Esophagus muscularis mucosa (tissue), 4 donors: ENCODE data around the gene CUX1. TPM values are rescaled to one million over a fixed set of nuclear protein-coding genes. Genes with fewer than 3 reads are reported as not detected.
A peak's percentile ranks its signal among the peaks of the same experiment; 100 is the strongest.
"Not testable (repeated sequence)": the region's sequence is repeated elsewhere in the genome, so short reads cannot be mapped to it uniquely, and the experiment has no call there.

Experiments used
- DNase-seq: peaks from one replicate; pipeline ENCODE4 v3.0.0-alpha.2; 2017; ENCODE audit errors: extremely low spot score
- H3K27ac ChIP-seq, 4 donors: fragments of 200-600 bp; sonication (generic); replicated peaks in 1 of 4; 1 replicate in 3 of 4; 2 replicates in 1 of 4; pipeline ENCODE4 v1.5.1; 2016 to 2019; ENCODE audit warnings: mild to moderate bottlenecking in 1 of 4
- H3K27me3 ChIP-seq, 4 donors: fragments of 200-600 bp; sonication (generic); one replicate each; pipeline versions ENCODE4 v1.5.1 to v1.6.0; 2016 to 2019
- H3K36me3 ChIP-seq, 4 donors: fragments of 200-600 bp; sonication (generic); one replicate each; pipeline ENCODE4 v1.5.1; 2016 to 2019
- H3K4me1 ChIP-seq, 4 donors: fragments of 200-600 bp; sonication (generic); one replicate each; pipeline ENCODE4 v1.5.1; 2016 to 2019
- H3K4me3 ChIP-seq, 4 donors: fragments of 200-600 bp; sonication (generic); 1 replicate in 2 of 4; 2 replicates in 2 of 4; pipeline ENCODE4 v1.5.1; 2016 to 2019; ENCODE audit warnings: mild to moderate bottlenecking in 4 of 4, moderate library complexity in 1 of 4
- H3K9me3 ChIP-seq, 4 donors: fragments of 200-600 bp; sonication (generic); 1 replicate in 3 of 4; 2 replicates in 1 of 4; pipeline ENCODE4 v1.5.1; 2016 to 2019
- EP300 ChIP-seq: sonication (generic); formaldehyde crosslinking; IDR thresholded peaks from one replicate; pipeline ENCODE4 v1.6.1; 2017; ENCODE audit warnings: antibody characterized with exemption
- POLR2A ChIP-seq: fragments of 450-650 bp; IDR thresholded peaks from one replicate; pipeline ENCODE4 v1.6.1; 2017; ENCODE audit warnings: antibody characterized with exemption, moderate library complexity, mild to moderate bottlenecking, low read depth
- POLR2AphosphoS5 ChIP-seq, 2 donors: sonication (generic); formaldehyde crosslinking; IDR thresholded peaks; one replicate each; pipeline ENCODE4 v1.6.1; 2017; ENCODE audit warnings: antibody characterized with exemption in 2 of 2
- WGBS: methylation state at CpG from one replicate; pipeline ENCODE4 v1.1.5; 2018; 5-methylcytosine and 5-hydroxymethylcytosine counted together
- intact Hi-C: fragments of 100-400 bp; cut with DNase I; formaldehyde crosslinking; loops from one replicate; pipeline ENCODE4 v1.15.1; 2023
- total RNA-seq, 4 donors: library from RNA; depleted of rRNA; stranded (reverse); fragments of >200 nt; gene quantifications; one replicate each; pipeline versions ENCODE4 v1.1.0 to v1.2.1, GENCODE V29; 2016
- TF ChIP-seq, protein P1 (sequence below), 3 experiments: fragments of 200-600 bp in 2 of 3; fragments of 450-650 bp in 1 of 3; sonication (generic) in 2 of 3; IDR thresholded peaks; one replicate each; pipeline ENCODE4 v1.5.1; 2017 to 2019; ENCODE audit warnings: antibody characterized with exemption in 3 of 3, mild to moderate bottlenecking in 2 of 3, moderate library complexity in 1 of 3

Gene CUX1
- total RNA-seq, 4 donors from 2014 or later: 61.5 to 136 (median 92.3) TPM

DNA sequence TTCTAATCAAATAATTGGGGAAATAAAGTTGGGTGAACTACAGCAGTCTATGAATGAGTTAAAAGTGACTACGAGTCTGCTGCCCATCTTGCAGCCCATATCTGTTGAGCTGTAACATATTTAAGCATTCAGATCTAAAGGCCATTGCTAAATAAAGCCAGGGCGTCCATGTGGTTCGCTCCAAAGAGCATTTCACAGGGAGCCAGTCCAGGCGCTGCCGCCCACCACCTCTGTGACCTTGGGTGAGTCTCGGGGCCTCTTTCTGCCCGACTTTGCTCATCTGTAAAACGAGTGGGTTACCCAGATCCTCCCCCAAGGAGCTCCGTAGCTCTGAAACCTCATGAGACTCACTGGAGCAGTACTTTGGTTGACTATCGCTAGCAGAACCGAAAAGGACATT lies 223.1 kb downstream of the CUX1 start:
- WGBS: 91% methylated on average over 11 of the region's 11 CpGs
- Histone ChIP-seq H3K27ac (no peak overlapping the region), H3K27me3 (no peaks in the 10 kb centered on the region), H3K9me3 (no peaks in the 10 kb centered on the region), H3K36me3 (no peaks in the 10 kb centered on the region), H3K4me3 (no peak overlapping the region), H3K4me1 (peaks cover 11 to 32% (median 16%) of the 10 kb centered on the region in 4 donors)
- no peak for TF ChIP-seq POLR2AphosphoS5 (IDR thresholded peaks at IDR 0.05)
- no peak for TF ChIP-seq EP300
- no peak for TF ChIP-seq POLR2A
- TF ChIP-seq, protein P1, sequence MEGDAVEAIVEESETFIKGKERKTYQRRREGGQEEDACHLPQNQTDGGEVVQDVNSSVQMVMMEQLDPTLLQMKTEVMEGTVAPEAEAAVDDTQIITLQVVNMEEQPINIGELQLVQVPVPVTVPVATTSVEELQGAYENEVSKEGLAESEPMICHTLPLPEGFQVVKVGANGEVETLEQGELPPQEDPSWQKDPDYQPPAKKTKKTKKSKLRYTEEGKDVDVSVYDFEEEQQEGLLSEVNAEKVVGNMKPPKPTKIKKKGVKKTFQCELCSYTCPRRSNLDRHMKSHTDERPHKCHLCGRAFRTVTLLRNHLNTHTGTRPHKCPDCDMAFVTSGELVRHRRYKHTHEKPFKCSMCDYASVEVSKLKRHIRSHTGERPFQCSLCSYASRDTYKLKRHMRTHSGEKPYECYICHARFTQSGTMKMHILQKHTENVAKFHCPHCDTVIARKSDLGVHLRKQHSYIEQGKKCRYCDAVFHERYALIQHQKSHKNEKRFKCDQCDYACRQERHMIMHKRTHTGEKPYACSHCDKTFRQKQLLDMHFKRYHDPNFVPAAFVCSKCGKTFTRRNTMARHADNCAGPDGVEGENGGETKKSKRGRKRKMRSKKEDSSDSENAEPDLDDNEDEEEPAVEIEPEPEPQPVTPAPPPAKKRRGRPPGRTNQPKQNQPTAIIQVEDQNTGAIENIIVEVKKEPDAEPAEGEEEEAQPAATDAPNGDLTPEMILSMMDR (IDR thresholded peaks at IDR 0.05): no peak
- no peak for DNase-seq
- intact Hi-C loops: loop anchor here (5.0 kb wide), 1 partner anchor 163 kb away; no protein-coding TSS in a partner anchor

DNA sequence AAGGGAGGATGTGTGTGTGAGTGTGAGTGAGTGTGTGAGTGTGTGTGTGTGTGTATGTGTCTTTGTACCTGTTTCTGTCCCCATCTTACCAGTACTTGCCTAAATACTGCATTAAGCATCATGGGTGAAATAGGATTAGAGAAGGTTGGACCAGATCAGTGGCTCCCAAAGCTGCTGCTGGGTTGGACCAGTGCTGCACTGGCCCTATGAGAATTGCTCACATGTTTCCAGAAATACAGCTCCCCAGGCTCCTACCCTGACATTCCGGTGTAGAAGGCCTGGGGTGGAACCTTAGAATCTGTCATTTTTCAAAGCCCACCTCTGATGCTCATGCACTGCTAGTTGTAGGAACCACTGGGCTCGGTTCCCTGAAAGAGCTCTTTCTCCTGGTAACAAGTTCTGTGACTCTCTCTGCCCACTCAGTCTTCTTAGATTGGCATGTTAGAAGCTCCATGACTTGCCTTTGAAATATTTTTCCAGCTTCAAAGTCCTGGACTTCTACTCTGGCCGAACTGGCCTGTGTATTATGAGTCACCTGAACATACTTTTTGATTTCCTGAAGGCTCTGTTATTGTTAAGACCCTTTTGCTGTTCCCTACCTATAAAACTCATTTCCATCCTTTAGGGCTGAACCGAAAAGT lies 224.7 kb downstream of the CUX1 start:
- Histone ChIP-seq H3K27ac (no peak overlapping the region), H3K36me3 (no peaks in the 10 kb centered on the region), H3K9me3 (no peaks in the 10 kb centered on the region), H3K27me3 (no peaks in the 10 kb centered on the region), H3K4me1 (peaks cover 16 to 36% (median 26%) of the 10 kb centered on the region in 4 donors), H3K4me3 (no peak overlapping the region)
- 81% methylated on average over 4 of the region's 4 CpGs for WGBS
- DNase-seq: no peak
- intact Hi-C loops: loop anchor here (5.0 kb wide), 1 partner anchor 165 kb away; no protein-coding TSS in a partner anchor
- TF ChIP-seq, protein P1 (IDR thresholded peaks at IDR 0.05): no peak
- TF ChIP-seq EP300: no peak
- no peak for TF ChIP-seq POLR2AphosphoS5 (IDR thresholded peaks at IDR 0.05)
- no peak for TF ChIP-seq POLR2A

DNA sequence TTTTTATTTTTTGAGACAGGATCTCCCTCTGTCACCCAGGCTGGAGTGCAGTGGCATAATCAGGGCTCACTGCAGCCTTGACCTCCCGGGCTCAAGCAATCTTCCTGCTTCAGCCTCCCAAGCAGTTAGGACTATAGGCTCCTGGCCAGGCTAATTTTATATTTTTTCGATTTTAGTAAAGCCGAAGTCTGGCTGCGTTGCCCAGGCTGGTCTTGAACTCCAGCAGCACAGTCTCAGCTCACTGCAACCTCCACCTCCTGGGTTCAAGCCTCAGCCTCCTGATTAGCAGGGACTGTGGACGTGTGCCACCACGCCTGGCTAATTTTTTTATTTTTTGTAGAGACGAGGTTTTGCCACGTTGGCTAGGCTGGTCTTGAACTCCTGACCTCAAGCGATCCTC lies 225.4 kb downstream of the CUX1 start:
- not testable (repeated sequence) for H3K27ac ChIP-seq, H3K9me3 ChIP-seq, H3K36me3 ChIP-seq, H3K27me3 ChIP-seq, DNase-seq, H3K4me3 ChIP-seq
- H3K4me1 ChIP-seq: peaks cover 16 to 35% (median 25%) of the 10 kb centered on the region in 4 donors
- intact Hi-C loops: loop anchor here (5.0 kb wide), 1 partner anchor 165 kb away; no protein-coding TSS in a partner anchor
- WGBS: 84% methylated on average over 9 of the region's 9 CpGs

DNA sequence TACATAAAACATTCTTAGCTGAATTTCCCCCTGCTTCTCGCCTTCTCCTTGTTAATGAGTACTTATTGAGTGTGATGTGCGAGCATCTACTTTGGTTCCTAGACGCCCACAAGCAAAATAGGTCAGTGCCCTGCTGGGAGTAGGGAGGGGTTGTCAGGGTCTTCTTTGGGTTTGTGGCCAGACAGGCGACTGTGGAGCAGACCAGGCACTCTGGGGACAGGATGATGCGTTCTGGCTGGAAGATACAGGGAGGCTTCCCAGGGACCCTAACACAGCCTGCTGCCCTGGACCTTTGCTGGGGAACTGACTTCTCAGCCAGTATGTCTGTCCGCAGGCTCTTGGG lies 227.2 kb downstream of the CUX1 start:
- Histone ChIP-seq H3K27ac (peak overlapping the region; percentile 25 to 66 (median 47)), H3K27me3 (no peaks in the 10 kb centered on the region), H3K36me3 (no peaks in the 10 kb centered on the region), H3K4me3 (peak overlapping the region in 2 of 4 donors; percentile 41 to 44), H3K4me1 (peaks cover 16 to 35% (median 25%) of the 10 kb centered on the region in 4 donors), H3K9me3 (no peaks in the 10 kb centered on the region)
- TF ChIP-seq EP300: no peak
- no peak for TF ChIP-seq POLR2A
- TF ChIP-seq, protein P1 (IDR thresholded peaks at IDR 0.05): no peak
- TF ChIP-seq POLR2AphosphoS5 (IDR thresholded peaks at IDR 0.05): no peak
- DNase-seq: no peak
- intact Hi-C loops: loop anchor here (5.0 kb wide), 1 partner anchor 167 kb away; no protein-coding TSS in a partner anchor
- 88% methylated on average over 3 of the region's 6 CpGs for WGBS

DNA sequence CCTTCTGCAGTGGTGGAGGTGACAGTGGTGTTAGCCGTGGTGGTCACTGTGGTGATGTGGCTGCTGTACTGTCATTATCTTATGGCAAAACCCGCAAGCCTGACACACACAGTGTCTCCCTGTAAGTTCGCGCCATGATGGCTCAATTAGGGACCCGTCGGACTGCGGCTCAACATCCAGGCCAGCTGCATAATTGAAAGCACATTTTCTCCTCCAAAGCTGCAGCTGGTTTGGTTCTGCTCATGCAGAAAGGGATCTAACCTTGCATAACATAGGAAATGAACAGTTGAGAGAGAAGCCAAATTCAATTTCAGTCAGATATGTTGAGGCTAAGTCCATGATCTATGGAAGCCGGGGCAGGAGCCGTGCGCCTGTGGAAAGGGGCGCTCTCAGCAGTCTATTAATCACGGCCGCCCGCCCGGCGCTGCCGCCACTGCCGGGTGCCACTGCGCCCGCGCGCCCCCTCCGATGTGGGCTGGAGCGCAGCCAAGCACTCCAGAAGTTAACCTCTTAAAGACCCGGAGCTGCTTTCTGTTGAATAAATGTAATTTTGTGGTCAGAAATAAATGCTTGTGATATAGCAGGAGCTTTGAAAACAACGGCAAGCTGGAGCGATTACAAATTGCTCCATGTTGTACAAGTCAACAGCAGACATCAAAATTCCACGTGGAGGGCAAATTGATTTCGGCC lies 227.7 kb downstream of the CUX1 start:
- Histone ChIP-seq H3K36me3 (no peaks in the 10 kb centered on the region), H3K9me3 (no peaks in the 10 kb centered on the region), H3K27me3 (no peaks in the 10 kb centered on the region), H3K27ac (peak overlapping the region; percentile 25 to 66 (median 47)), H3K4me3 (peak overlapping the region; percentile 41 to 49 (median 42)), H3K4me1 (peaks cover 16 to 35% (median 24%) of the 10 kb centered on the region in 4 donors)
- no peak for DNase-seq
- intact Hi-C loops: loop anchor here (5.0 kb wide), 1 partner anchor 168 kb away; no protein-coding TSS in a partner anchor
- WGBS: 7% methylated on average over 17 of the region's 29 CpGs
- TF ChIP-seq POLR2A (no peak), POLR2AphosphoS5 (IDR thresholded peaks at IDR 0.05) (peak; percentile 39 to 49)
